Kidney tubule cell (primary cell): ENCODE measurements around the gene RARG.
A peak's percentile ranks its signal among the peaks of the same experiment; 100 is the strongest.

Experiments
- DNase-seq: peaks from one replicate; pipeline ENCODE4 v3.0.0-alpha.2; 2018; ENCODE audit warnings: low spot score

RARG gene

GRCh38 chr12:53223389-53224060 lies 8.5 kb downstream of the RARG start:
- DNase-seq: no peak

GRCh38 chr12:53222806-53223261 lies 9.2 kb downstream of the RARG start:
- DNase-seq: no peak

- no peak for DNase-seq
Measured at GRCh38 chr12:53222170-53222721, 9.8 kb downstream of the RARG start.

- peak; percentile 68 for DNase-seq
Measured at GRCh38 chr12:53221203-53222080, 10.6 kb downstream of the RARG start.

- DNase-seq: peak; percentile 95
Measured at GRCh38 chr12:53220694-53221202, 11.3 kb downstream of the RARG start.

- DNase-seq: peak; percentile 62
Measured at GRCh38 chr12:53219956-53220693, 11.9 kb downstream of the RARG start.

GRCh38 chr12:53219292-53219955 lies 12.6 kb downstream of the RARG start:
- DNase-seq: peak; percentile 35

- no peak for DNase-seq
Measured at GRCh38 chr12:53218551-53219291, 13.3 kb downstream of the RARG start.

- DNase-seq: no peak
Measured at GRCh38 chr12:53217931-53218307, 14.1 kb downstream of the RARG start.

GRCh38 chr12:53217051-53217930 lies 14.7 kb downstream of the RARG start:
- no peak for DNase-seq

- no peak for DNase-seq
Measured at GRCh38 chr12:53215497-53215896, 16.5 kb downstream of the RARG start.

GRCh38 chr12:53214687-53215455 lies 17.1 kb downstream of the RARG start:
- DNase-seq: no peak

- no peak for DNase-seq
Measured at GRCh38 chr12:53214221-53214620, 17.8 kb downstream of the RARG start.

- peak; percentile 72 for DNase-seq
Measured at GRCh38 chr12:53213348-53213747, 18.7 kb downstream of the RARG start.

- no peak for DNase-seq
Measured at GRCh38 chr12:53212931-53213330, 19.1 kb downstream of the RARG start.

GRCh38 chr12:53211476-53212381 lies 20.3 kb downstream of the RARG start:
- DNase-seq: no peak

GRCh38 chr12:53210843-53211242 lies 21.2 kb downstream of the RARG start:
- DNase-seq: no peak
